NT2/D1 (cell line): ENCODE measurements around the gene LTB4R2.

Experiments used
- SUZ12 ChIP-seq: IDR thresholded peaks from 2 replicates; pipeline ENCODE4 v1.6.1; 2011; ENCODE audit not compliant: insufficient read length, insufficient read depth; ENCODE audit errors: extremely low read depth
- YY1 ChIP-seq: IDR thresholded peaks from 2 replicates; pipeline ENCODE4 v1.6.1; 2011; ENCODE audit not compliant: insufficient read length, insufficient read depth
- ZNF274 ChIP-seq: IDR thresholded peaks from 2 replicates; pipeline ENCODE4 v1.6.1; 2011; ENCODE audit warnings: mild to moderate bottlenecking, low read depth, low read length

DNA sequence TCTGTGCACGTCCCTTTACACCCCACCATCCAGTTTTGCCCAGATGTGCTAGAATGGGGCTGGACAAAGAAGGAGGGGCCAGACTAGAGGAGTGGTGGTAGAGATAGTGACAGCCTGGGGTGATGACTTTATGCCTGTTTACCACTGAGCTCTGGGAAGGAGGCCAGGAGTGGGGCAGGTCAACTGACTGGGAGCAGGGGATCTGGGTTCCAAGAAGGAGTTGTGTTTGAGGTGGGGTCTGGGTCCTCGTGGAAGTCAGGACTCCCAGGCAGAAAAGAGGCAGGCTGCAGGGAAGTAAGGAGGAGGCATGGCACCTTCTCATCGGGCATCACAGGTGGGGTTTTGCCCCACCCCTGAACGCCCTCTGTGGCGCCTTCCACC, 315 bp downstream of the LTB4R2 start:
- no peak for TF ChIP-seq SUZ12
- TF ChIP-seq ZNF274 = no peak
- no peak for TF ChIP-seq YY1
